Stimulated activated CD4-positive, alpha-beta T cell treated with anti-CD3 and anti-CD28 coated beads, Interleukin-12 subunit alpha, Interleukin-12 subunit beta, amount 100 ng/mL, for 4 hours (primary cell): ENCODE measurements around the gene GNA12.
"Not testable (repeated sequence)": the region's sequence is repeated elsewhere in the genome, so short reads cannot be mapped to it uniquely, and the experiment has no call there.

Source experiments
- DNase-seq: peaks from one replicate; pipeline ENCODE4 v3.0.0-alpha.2; 2020

The GNA12 gene

GRCh38 chr7:2774935-2775334, 69.2 kb downstream of the GNA12 start:
- no peak for DNase-seq

GRCh38 chr7:2774280-2774679, 69.8 kb downstream of the GNA12 start:
- no peak for DNase-seq

DNA sequence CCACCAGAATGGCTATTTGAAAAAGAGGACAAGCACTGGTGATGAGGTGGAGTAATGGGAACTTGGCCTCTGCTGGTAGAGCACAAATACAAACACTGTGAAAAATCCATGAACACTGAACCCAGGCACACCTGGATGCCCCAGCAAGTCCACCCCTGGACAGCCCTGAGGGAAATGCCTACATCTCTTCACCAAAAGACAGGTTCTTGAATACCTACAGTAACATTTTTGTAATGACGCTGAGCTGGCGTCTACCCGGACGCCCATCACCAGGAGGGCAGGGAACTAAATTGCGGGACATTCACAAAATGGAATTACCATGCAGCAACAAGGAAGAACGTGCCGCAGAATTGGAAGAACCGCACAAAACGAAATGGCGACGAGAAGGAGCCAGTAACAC, 70.5 kb downstream of the GNA12 start:
- DNase-seq, result no peak

- DNase-seq, result no peak
These were observed 72.8 kb downstream of the GNA12 start for GRCh38 chr7:2771274-2771731.

GRCh38 chr7:2764621-2765020, 79.5 kb downstream of the GNA12 start:
- DNase-seq, result no peak

DNA sequence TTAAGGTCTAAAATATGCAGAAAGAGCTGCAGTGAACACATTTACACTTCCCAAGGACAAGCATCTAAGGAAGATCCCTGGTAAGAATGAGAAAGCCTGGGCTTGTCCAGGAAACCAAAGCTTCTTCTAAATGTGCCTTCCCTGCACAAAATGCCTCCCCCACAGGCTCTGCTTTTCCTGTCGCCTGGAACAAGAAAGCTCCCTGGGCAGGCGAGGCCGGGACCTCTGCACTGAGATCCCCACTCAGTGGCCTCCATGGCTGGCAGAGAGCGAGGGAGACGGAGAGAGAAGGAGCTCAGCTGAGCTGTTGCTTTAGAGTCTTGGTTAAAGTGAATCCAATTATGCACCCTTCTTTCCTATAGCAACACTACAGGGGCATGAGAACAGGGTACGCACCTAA, 80.5 kb downstream of the GNA12 start:
- no peak for DNase-seq

DNA sequence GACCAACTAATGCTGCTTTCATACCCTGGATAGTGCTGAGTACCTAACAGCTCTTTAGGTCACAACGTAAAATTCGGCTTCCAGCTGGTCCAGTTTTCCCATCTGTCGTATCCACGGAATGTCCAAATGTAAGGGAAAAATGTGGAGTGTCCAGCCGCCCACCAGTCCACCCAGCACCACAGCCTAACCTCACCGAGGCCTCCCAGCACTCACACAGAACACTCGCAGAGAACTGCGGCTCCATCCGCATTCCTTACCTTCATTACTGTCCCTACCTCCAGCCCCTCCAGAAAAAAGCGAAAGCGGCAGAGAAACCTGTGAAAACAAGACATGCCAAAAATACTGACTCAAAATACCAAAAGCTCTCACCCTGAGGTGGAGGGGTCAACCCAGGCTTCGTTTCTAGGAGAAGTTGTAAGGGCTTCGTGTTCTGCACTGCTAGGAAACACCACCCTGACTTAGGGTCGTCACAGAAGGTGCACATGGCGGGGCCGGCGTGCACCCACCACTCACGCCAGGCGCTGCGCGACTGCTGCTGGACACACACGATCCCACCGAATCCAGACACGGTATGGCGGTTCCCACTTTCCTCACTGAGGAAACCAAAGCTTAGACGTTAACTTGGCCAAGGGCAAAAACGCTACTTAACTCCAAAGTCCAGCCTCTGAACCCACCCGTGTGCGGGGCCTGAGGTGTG, 82.2 kb downstream of the GNA12 start:
- no peak for DNase-seq

- no peak for DNase-seq
These were observed 82.9 kb downstream of the GNA12 start for GRCh38 chr7:2761131-2761624.

DNA sequence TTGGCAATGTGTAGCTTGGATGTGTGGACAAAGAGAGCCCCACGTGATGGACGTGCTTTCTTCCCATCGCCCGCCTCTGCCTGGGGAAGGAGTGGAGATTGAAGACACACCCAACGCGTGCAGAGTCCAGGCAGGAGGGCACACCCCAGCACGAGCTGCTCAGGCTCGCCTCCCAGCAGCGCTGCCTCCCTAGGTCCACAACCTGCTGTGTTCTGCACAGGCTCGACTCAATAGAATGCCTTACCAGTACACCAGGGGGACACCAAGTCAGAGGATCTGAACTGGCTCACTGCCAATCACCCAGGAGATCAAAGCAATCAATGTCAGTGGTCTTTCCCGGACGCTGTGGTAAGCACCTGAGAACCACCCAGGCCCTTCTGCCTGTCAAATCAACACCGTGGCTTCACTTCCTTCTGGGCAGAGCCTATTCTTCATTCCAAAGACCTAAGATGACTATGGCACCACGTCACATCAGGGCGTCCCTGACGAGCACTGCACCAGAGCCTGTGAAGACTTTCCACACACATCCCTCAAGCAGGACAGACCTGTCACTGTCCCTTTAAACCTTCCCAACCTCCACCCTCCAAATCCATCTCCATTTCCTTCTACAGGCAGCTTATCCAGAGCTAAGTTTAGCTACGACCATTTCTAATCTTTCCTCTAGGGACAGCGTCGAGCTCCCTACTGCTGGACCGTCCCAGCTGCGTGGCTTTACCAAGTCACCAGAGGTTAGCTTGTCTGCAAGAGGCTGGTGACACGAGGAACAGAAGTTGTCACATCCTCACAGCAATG, 83.8 kb downstream of the GNA12 start:
- no peak for DNase-seq

GRCh38 chr7:2759736-2760097, 84.4 kb downstream of the GNA12 start:
- no peak for DNase-seq

DNA sequence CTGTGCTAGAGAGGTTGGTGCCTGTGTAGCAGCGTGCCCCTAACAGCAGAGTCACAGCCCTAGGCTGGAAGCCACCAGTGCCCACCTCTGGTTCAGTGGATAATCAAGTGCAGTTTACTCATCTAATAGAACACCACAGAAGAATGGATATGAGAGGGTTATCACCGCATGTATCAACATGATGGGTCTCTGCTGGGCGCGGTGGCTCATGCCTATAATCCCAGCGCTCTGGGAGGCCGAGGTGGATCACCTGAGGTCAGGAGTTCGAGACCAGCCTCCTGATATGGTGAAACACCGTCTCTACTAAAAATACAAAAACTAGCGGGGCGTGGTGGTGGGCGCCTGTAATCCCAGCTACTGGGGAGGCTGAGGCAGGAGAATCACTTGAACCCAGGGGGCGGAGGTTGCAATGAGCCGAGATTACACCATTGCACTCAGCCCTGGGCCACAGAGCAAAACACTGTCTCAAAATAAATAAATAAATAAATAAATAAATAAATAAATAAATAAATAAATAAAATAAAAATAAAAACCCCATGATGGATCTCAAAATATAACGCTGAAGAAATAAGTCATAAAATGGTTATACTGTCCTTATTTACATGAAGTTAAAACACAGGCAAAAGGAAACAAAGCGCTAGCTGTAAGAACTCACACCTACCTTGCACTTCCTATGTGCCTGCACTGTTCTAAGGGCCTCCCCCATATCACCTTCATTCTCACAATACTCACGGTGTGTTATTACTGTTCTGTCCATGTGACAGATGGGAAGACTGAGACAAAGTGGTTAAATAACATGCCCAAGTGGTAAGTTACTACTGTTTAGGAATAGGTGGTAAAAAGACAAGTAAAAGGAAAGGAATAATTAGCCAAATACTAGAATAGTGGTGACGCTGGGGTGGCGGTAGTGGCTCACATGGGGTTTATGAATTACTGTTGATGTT, 85.2 kb downstream of the GNA12 start:
- no peak for DNase-seq

GRCh38 chr7:2757904-2758672, 86.0 kb downstream of the GNA12 start:
- peak; percentile 57 for DNase-seq

- DNase-seq, result no peak
These were observed 86.7 kb downstream of the GNA12 start for GRCh38 chr7:2757361-2757903.

- no peak for DNase-seq
These were observed 88.6 kb downstream of the GNA12 start for GRCh38 chr7:2755531-2755930.

DNA sequence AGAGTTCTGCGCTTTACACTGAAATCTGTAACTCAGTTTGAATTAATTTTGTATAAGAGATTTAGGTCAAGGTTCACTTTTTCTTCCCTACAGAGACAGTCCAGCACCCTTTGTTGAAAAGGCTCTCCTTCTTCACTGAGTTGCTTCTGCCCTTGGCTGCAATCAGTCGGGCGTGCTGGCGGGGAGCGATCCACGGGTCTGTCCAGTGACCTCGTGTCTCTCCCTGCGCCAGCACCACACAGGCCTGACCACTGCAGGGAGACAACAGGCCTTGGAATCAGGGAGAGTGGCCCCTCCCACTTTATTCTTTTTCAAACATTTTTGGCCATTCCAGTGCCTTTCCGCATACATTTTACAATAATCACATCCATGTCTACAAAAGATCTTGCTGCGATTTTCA, 89.2 kb downstream of the GNA12 start:
- no peak for DNase-seq

GRCh38 chr7:2754086-2754485, 90.0 kb downstream of the GNA12 start:
- no peak for DNase-seq

DNA sequence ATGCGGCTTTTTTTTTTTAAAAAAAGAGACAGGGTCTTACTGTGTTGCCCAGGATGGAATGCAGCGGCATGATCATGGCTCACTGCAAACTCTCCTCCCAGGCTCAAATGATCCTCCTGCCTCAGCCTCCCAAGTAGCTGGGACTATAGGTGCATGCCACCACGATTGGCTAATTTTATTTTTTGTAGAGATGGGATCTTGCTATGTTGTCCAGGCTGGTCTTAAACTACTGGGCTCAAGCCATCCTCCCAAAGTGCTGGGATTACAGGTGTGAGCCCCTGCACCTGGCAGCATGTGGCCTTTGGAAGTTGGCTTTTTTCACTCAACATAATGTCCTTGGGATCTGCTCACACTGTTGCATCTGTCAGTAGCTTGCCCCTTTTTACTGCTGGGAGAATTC, 91.0 kb downstream of the GNA12 start:
- no peak for DNase-seq

DNA sequence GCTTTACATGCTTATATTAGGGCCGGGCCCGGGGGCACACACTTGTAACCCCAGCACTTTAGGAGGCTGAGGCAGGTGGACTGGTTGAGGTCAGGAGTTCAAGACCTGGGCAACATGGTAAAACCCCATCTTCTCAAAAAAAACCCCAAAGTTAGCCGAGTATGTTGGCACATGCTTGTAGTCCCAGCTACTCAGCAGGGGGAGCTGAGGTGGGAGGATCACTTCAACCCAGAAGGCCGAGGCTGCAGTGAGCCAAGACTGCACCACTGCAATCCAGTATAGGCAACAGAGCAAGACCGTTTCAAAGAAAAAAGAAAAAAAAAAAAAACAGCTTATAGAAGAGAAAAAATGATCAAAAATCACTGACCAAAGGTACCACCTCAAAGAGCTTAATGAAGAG, 93.0 kb downstream of the GNA12 start:
- DNase-seq, result no peak

DNA sequence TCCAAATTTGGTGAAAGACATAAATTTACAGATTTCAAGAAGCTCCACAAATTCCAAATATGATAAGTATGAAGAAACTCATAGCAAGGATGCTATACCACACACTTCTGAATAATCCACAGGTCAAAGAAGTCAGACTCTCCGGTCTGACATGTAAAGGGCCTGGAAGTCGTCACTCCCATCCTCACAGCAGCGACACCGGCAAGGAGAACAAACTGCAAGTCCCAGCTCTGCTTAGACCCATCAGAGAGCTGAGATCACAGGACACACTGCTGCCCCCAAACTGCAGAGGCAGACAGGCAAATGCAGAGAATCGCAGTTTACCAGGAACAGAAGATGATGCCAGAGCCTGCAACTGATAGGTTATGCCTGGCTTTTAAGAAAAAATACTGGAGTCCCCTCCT, 94.1 kb downstream of the GNA12 start:
- DNase-seq, result no peak

DNA sequence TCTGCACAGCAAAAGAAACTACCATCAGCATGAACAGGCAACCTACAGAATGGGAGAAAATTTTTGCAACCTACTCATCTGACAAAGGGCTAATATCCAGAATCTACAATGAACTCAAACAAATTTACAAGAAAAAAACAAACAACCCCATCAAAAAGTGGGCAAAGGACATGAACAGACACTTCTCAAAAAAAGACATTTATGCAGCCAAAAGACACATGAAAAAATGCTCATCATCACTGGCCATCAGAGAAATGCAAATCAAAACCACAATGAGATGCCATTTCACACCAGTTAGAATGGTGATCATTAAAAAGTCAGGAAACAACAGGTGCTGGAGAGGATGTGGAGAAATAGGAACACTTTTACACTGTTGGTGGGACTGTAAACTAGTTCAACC, 95.4 kb downstream of the GNA12 start:
- DNase-seq, result not testable (repeated sequence)

DNA sequence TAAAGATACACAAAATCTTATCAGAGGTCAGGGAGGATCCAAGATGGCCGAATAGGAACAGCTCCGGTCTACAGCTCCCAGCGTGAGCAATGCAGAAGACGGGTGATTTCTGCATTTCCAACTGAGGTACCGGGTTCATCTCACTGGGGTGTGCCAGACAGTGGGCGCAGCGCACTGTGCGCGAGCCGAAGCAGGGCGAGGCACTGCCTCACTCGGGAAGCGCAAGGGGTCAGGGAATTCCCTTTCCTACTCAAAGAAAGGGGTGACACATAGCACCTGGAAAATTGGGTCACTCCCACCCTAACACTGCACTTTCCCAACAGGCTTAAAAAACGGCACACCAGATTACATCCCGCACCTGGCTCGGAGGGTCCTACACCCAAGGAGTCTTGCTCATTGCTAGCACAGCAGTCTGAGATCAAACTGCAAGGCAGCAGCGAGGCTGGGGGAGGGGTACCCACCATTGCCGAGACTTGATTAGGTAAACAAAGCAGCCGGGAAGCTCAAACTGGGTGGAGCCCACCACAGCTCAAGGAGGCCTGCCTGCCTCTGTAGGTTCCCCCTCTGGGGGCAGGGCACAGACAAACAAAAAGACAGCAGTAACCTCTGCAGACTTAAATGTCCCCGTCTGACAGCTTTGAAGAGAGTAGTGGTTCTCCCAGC, 100.5 kb downstream of the GNA12 start:
- not testable (repeated sequence) for DNase-seq
